ENCODE results near the gene PIGL. TPM values are rescaled to one million over a fixed set of nuclear protein-coding genes. Genes with fewer than 3 reads are reported as not detected.

The PIGL gene
- total RNA-seq, 4 donors from 2014 or later = 18.2 to 74.0 (median 40.3) TPM

DNA sequence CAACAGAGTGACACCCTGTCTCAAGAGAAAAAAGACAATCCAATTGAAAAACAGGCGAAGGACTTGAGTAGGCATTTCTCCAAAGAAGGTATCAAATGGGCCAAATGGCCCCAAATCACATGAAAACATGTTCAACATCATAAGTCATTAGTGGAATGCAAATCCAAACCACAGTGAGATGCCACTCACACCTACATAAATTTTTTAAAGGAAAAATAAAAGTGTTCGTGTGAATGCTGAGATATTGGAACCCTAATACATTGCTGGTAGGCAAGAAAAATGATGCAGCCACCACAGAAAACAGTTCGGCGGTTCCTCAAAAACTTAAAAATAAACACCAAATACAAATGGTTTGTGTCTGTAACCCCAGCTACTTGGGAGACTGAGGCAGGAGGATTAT, 45.2 kb downstream of the PIGL start:
- Histone ChIP-seq H3K27ac (no peak overlapping the region), H3K27me3 (no peaks in the 10 kb centered on the region), H3K4me1 (no peaks in the 10 kb centered on the region), H3K4me3 (no peak overlapping the region), H3K9me3 (no peaks in the 10 kb centered on the region), H3K36me3 (no peaks in the 10 kb centered on the region)
- no peak for TF ChIP-seq CTCF (IDR thresholded peaks at IDR 0.05)
- no peak for TF ChIP-seq POLR2A (IDR thresholded peaks at IDR 0.05)
- DNase-seq = no peak
- intact Hi-C loops (cut with DNase I; ENCODE audit: low total_unique reads) = no loop called here

- Histone ChIP-seq H3K36me3 (no peaks in the 10 kb centered on the region), H3K9me3 (no peaks in the 10 kb centered on the region), H3K27ac (no peak overlapping the region), H3K27me3 (no peaks in the 10 kb centered on the region), H3K4me3 (no peak overlapping the region), H3K4me1 (no peaks in the 10 kb centered on the region)
- no peak for DNase-seq
- intact Hi-C loops (cut with DNase I; ENCODE audit: low total_unique reads) = no loop called here
- TF ChIP-seq POLR2A (IDR thresholded peaks at IDR 0.05) = no peak
- TF ChIP-seq CTCF (IDR thresholded peaks at IDR 0.05) = no peak
Observed at GRCh38 chr17:16267174-16267573, 50.2 kb downstream of the PIGL start.

DNA sequence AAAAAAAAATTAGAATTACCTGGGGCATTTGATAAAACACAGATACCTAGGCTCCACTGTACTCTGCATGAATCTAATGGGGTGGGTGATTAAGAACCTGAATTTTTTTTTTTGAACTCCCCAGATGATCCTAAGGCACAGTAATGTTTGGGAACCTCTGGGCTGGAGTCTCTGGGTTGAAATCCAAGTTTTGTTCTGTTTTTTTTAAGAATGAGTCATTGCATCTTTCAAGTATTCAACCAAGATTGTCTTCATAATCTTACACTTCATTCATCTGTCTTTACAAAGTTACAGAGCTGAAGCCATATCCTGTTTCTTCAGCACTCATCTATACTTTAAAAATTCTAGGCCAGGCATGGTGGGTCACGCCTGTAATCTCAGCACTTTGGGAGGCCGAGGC, 52.6 kb downstream of the PIGL start:
- H3K4me3 ChIP-seq = no peak overlapping the region
- no peaks in the 10 kb centered on the region for H3K9me3 ChIP-seq
- no peak for TF ChIP-seq CTCF (IDR thresholded peaks at IDR 0.05)
- no peak for TF ChIP-seq POLR2A (IDR thresholded peaks at IDR 0.05)
- no peak overlapping the region for H3K27ac ChIP-seq
- intact Hi-C loops (cut with DNase I; ENCODE audit: low total_unique reads) = no loop called here
- DNase-seq = no peak
- H3K4me1 ChIP-seq = no peaks in the 10 kb centered on the region
- H3K27me3 ChIP-seq = no peaks in the 10 kb centered on the region
- no peaks in the 10 kb centered on the region for H3K36me3 ChIP-seq

DNA sequence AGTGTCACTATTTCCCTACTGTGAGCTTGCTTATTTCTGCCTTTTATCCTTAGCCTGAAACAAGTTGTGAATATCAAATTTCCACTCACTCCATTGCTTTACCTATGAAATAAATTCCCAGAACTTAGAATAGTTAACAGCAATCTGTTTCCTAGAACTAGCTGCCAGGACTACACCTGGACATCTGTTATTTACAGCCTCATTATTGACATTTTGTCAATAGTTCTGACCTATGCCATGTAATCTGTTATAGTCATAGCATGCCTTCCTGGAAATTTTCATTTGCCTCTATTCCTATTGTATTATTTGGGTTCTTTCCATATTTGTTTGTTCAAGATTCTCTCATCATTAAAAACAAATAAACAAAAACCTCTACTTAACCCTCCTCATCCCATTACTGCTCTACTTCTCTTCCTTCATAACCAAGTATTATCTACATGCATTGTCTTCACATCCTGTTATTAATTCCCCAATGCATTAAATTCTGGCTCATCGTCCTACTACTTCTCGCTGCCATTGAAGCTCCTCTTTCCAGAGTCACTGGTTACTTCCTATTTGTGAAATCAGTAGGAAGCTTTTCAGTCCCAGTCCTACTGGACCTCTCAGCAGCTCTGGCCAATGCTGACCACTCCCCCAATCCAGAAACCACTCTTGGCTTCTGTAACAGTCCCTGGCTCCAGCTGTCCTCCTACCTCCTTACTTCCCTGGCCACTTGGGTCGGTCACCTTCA, 55.3 kb downstream of the PIGL start:
- Histone ChIP-seq H3K36me3 (no peaks in the 10 kb centered on the region), H3K27ac (no peak overlapping the region), H3K9me3 (no peaks in the 10 kb centered on the region), H3K4me3 (no peak overlapping the region), H3K4me1 (no peaks in the 10 kb centered on the region), H3K27me3 (no peaks in the 10 kb centered on the region)
- TF ChIP-seq CTCF (IDR thresholded peaks at IDR 0.05) (no peak), POLR2A (IDR thresholded peaks at IDR 0.05) (no peak)
- intact Hi-C loops (cut with DNase I; ENCODE audit: low total_unique reads) = no loop called here
- DNase-seq = no peak

DNA sequence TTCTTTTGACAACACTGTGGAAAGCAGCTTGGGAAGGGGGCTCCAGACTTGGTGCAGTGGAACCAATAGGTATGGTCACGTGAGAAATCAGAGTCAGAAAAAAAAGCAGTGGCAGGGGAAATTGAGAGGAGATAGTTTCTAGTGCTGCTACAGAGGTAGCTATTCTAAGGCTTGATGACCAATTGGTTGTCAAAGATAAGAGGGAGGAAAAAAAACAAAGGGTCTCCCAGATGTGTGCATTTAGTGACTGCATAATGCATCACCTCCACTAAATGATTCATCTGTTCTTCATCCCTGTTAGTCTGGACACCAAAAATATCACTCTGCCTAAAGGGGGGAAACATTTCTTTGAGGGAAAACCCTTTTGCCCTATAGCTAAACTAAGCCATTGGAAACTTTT, 56.5 kb downstream of the PIGL start:
- intact Hi-C loops (cut with DNase I; ENCODE audit: low total_unique reads) = no loop called here
- no peak overlapping the region for H3K4me3 ChIP-seq

More for the DNA sequence above, 56.5 kb downstream of the PIGL start:
- TF ChIP-seq POLR2A (IDR thresholded peaks at IDR 0.05) = no peak
- TF ChIP-seq CTCF (IDR thresholded peaks at IDR 0.05) = no peak
- Histone ChIP-seq H3K27me3 (no peaks in the 10 kb centered on the region), H3K27ac (no peak overlapping the region), H3K4me1 (no peaks in the 10 kb centered on the region), H3K36me3 (no peaks in the 10 kb centered on the region), H3K9me3 (no peaks in the 10 kb centered on the region)
- DNase-seq = no peak

All from uterus (tissue), 4 donors.